GM12892 (cell line): Measurements from ENCODE around the gene LHX6.

ENCODE experiments used
- POLR2A ChIP-seq: IDR thresholded peaks from 2 replicates; pipeline ENCODE4 v1.6.1; 2011; ENCODE audit warnings: low read depth, low read length, control low read depth
- POLR2AphosphoS5 ChIP-seq: IDR thresholded peaks from 2 replicates; pipeline ENCODE4 v1.6.1; 2011; ENCODE audit warnings: low read depth, low read length, control low read depth

- TF ChIP-seq POLR2AphosphoS5 (no peak), POLR2A (no peak)
Observed at GRCh38 chr9:122158202-122158601, 70.6 kb downstream of the LHX6 start.
